Progenitor cell of endocrine pancreas (in vitro differentiated cells): ENCODE results near the gene PLEKHG7. TPM values are rescaled to one million over a fixed set of nuclear protein-coding genes. Genes with fewer than 3 reads are reported as not detected.

Source experiments
- DNase-seq: peaks from one replicate; pipeline ENCODE4 v3.0.0; 2021; ENCODE audit warnings: low spot score; ENCODE audit not compliant: unreplicated experiment
- H3K27ac Mint-ChIP-seq: 2 replicates; pipeline ENCODE4 v1.8.0; 2021; ENCODE audit warnings: mild to moderate bottlenecking, moderate library complexity, mixed read lengths
- H3K27me3 Mint-ChIP-seq: 2 replicates; pipeline ENCODE4 v1.8.0; 2021; ENCODE audit warnings: mixed read lengths
- H3K36me3 Mint-ChIP-seq: 2 replicates; pipeline ENCODE4 v1.8.0; 2022; ENCODE audit warnings: mixed read lengths; ENCODE audit not compliant: insufficient read depth
- H3K4me1 Mint-ChIP-seq: 2 replicates; pipeline ENCODE4 v1.8.0; 2021; ENCODE audit warnings: low read depth, mixed read lengths
- H3K4me3 Mint-ChIP-seq: 2 replicates; pipeline ENCODE4 v1.8.0; 2021; ENCODE audit warnings: low read depth, mild to moderate bottlenecking, moderate library complexity, mixed read lengths
- H3K9me3 Mint-ChIP-seq: 2 replicates; pipeline ENCODE4 v1.8.0; 2021; ENCODE audit warnings: low read depth, mixed read lengths
- CTCF ChIP-seq: fragments of 200-600 bp; sonication (generic); IDR thresholded peaks from one replicate; pipeline ENCODE4 v1.5.0; 2021; ENCODE audit warnings: antibody characterized with exemption, mild to moderate bottlenecking; ENCODE audit not compliant: unreplicated experiment
- total RNA-seq: library from RNA; stranded (reverse); gene quantifications from 2 replicates; pipeline ENCODE4 v1.2.1, GENCODE V29; 2021

Gene PLEKHG7
- total RNA-seq, 1 donor from 2014 or later: 0.65 TPM

GRCh38 chr12:92753976-92754885 lies 51.4 kb downstream of the PLEKHG7 start:
- Mint-ChIP-seq H3K4me3 (no peak overlapping the region), H3K9me3 (peaks cover 4% of the 10 kb centered on the region), H3K27ac (no peak overlapping the region), H3K27me3 (no peaks in the 10 kb centered on the region), H3K4me1 (no peaks in the 10 kb centered on the region), H3K36me3 (no peaks in the 10 kb centered on the region)
- no peak for TF ChIP-seq CTCF
- no peak for DNase-seq

GRCh38 chr12:92756898-92757596 lies 54.3 kb downstream of the PLEKHG7 start:
- H3K36me3 Mint-ChIP-seq: no peaks in the 10 kb centered on the region
- H3K4me1 Mint-ChIP-seq: no peaks in the 10 kb centered on the region
- DNase-seq: no peak
- H3K4me3 Mint-ChIP-seq: no peak overlapping the region
- H3K27me3 Mint-ChIP-seq: no peaks in the 10 kb centered on the region
- H3K9me3 Mint-ChIP-seq: peaks cover 4% of the 10 kb centered on the region
- no peak for TF ChIP-seq CTCF
- no peak overlapping the region for H3K27ac Mint-ChIP-seq

- no peak for DNase-seq
- Mint-ChIP-seq H3K27me3 (no peaks in the 10 kb centered on the region), H3K4me1 (no peaks in the 10 kb centered on the region), H3K36me3 (no peaks in the 10 kb centered on the region), H3K4me3 (no peak overlapping the region), H3K27ac (no peak overlapping the region), H3K9me3 (peaks cover 4% of the 10 kb centered on the region)
- no peak for TF ChIP-seq CTCF
These were observed 54.9 kb downstream of the PLEKHG7 start for GRCh38 chr12:92757597-92758121.

GRCh38 chr12:92759634-92760268 lies 57.0 kb downstream of the PLEKHG7 start:
- Mint-ChIP-seq H3K4me3 (no peak overlapping the region), H3K4me1 (no peaks in the 10 kb centered on the region), H3K9me3 (no peaks in the 10 kb centered on the region), H3K27me3 (no peaks in the 10 kb centered on the region), H3K27ac (no peak overlapping the region), H3K36me3 (no peaks in the 10 kb centered on the region)
- DNase-seq: no peak
- TF ChIP-seq CTCF: no peak

- DNase-seq: no peak
- TF ChIP-seq CTCF: no peak
- Mint-ChIP-seq H3K27me3 (no peaks in the 10 kb centered on the region), H3K4me1 (peaks cover 4% of the 10 kb centered on the region), H3K36me3 (no peaks in the 10 kb centered on the region), H3K27ac (no peak overlapping the region), H3K4me3 (no peak overlapping the region), H3K9me3 (no peaks in the 10 kb centered on the region)
These were observed 60.0 kb downstream of the PLEKHG7 start for GRCh38 chr12:92762773-92763172.
